Mucosa of descending colon (tissue), 3 donors: ENCODE results near the gene SNX13. TPM values are rescaled to one million over a fixed set of nuclear protein-coding genes. Genes with fewer than 3 reads are reported as not detected.
"Not testable (repeated sequence)": the region's sequence is repeated elsewhere in the genome, so short reads cannot be mapped to it uniquely, and the experiment has no call there.

Experiments used
- ATAC-seq: fragments of 200-7000 bp; cut with Tn5 transposase; one replicate; pipeline ENCODE4 v1.9.1; 2020; ENCODE audit warnings: mild to moderate bottlenecking, moderate library complexity
- DNase-seq, 3 donors: peaks; one replicate each; pipeline ENCODE4 v3.0.0-alpha.2; 2020
- H3K36me3 ChIP-seq: fragments of 200-600 bp; one replicate; pipeline ENCODE4 v1.8.0; 2021; ENCODE audit warnings: low read depth, mild to moderate bottlenecking
- H3K4me1 ChIP-seq: fragments of 200-600 bp; one replicate; pipeline ENCODE4 v1.8.0; 2021; ENCODE audit warnings: low read depth, mild to moderate bottlenecking
- H3K4me3 ChIP-seq: fragments of 200-600 bp; one replicate; pipeline ENCODE4 v1.8.0; 2021; ENCODE audit warnings: mild to moderate bottlenecking
- H3K9me3 ChIP-seq: fragments of 200-600 bp; one replicate; pipeline ENCODE4 v1.8.0; 2021; ENCODE audit warnings: mild to moderate bottlenecking
- CTCF ChIP-seq: fragments of 200-600 bp; IDR thresholded peaks from one replicate; pipeline ENCODE4 v1.8.0; 2022; ENCODE audit warnings: antibody characterized with exemption, mild to moderate bottlenecking
- intact Hi-C, 2 donors: fragments of 100-400 bp; cut with DNase I in 1 of 2; cut with micrococcal nuclease in 1 of 2; formaldehyde crosslinking; loops; one replicate each; pipeline versions ENCODE4 v1.11.0 to v1.11.1; 2022; cut with DNase I, micrococcal nuclease
- total RNA-seq, 3 donors: library from RNA; stranded (reverse); fragmentation: NEBNext Ultra II Directional in 2 of 3; extraction: Animal tissue kit (Norgen Biotek cat#: 25700) in 2 of 3; gene quantifications; one replicate each; pipeline versions ENCODE4 v1.2.1 to v1.2.4, GENCODE V29; 2021 to 2023
- donor health status: DM: no; HTN: no; CAD: no; lungs with moderate emphysema.
- donor health status: DM: no; HTN: no; CAD: no.
- donor health status: DM: no; HTN: yes; CAD: no.

SNX13 gene
- total RNA-seq, 3 donors from 2014 or later, result 72.2 to 89.4 (median 72.6) TPM

- Histone ChIP-seq H3K9me3 (peaks cover 3% of the 10 kb centered on the region), H3K36me3 (no peaks in the 10 kb centered on the region), H3K4me3 (no peak overlapping the region), H3K4me1 (no peaks in the 10 kb centered on the region)
- no peak for TF ChIP-seq CTCF
- ATAC-seq, result no peak
- intact Hi-C loops, result no loop called here
- DNase-seq, result no peak
Observed at GRCh38 chr7:17816903-17817302, 123.4 kb downstream of the SNX13 start.

- H3K9me3 ChIP-seq, result peaks cover 8% of the 10 kb centered on the region
- H3K36me3 ChIP-seq, result no peaks in the 10 kb centered on the region
- no peak for TF ChIP-seq CTCF
- H3K4me1 ChIP-seq, result no peaks in the 10 kb centered on the region
- intact Hi-C loops, result no loop called here
- no peak for DNase-seq
- no peak overlapping the region for H3K4me3 ChIP-seq
- ATAC-seq, result no peak
Observed at GRCh38 chr7:17815318-17815717, 125.0 kb downstream of the SNX13 start.

GRCh38 chr7:17814058-17814457, 126.2 kb downstream of the SNX13 start:
- ATAC-seq (no peak), DNase-seq (no peak)
- TF ChIP-seq CTCF, result no peak
- no peaks in the 10 kb centered on the region for H3K36me3 ChIP-seq
- no peak overlapping the region for H3K4me3 ChIP-seq
- H3K4me1 ChIP-seq, result no peaks in the 10 kb centered on the region
- intact Hi-C loops, result no loop called here
- peaks cover 8% of the 10 kb centered on the region for H3K9me3 ChIP-seq

- ATAC-seq, H3K4me1 ChIP-seq, H3K9me3 ChIP-seq, DNase-seq, intact Hi-C loops, H3K4me3 ChIP-seq, H3K36me3 ChIP-seq: not testable (repeated sequence)
Observed at GRCh38 chr7:17809215-17809614, 131.1 kb downstream of the SNX13 start.

- intact Hi-C loops, result no loop called here
- no peak for DNase-seq
- TF ChIP-seq CTCF, result no peak
- Histone ChIP-seq H3K4me1 (no peaks in the 10 kb centered on the region), H3K4me3 (no peak overlapping the region), H3K36me3 (no peaks in the 10 kb centered on the region), H3K9me3 (peaks cover 8% of the 10 kb centered on the region)
- ATAC-seq, result no peak
Observed at GRCh38 chr7:17807242-17807641, 133.1 kb downstream of the SNX13 start.

GRCh38 chr7:17806631-17807030, 133.7 kb downstream of the SNX13 start:
- ATAC-seq (no peak), DNase-seq (no peak)
- H3K4me3 ChIP-seq, result no peak overlapping the region
- no peaks in the 10 kb centered on the region for H3K4me1 ChIP-seq
- H3K9me3 ChIP-seq, result peaks cover 2% of the 10 kb centered on the region
- intact Hi-C loops, result no loop called here
- no peaks in the 10 kb centered on the region for H3K36me3 ChIP-seq
- no peak for TF ChIP-seq CTCF
